Posterior vena cava (tissue), 2 donors: Measurements from ENCODE around the gene IGSF9B. TPM values are rescaled to one million over a fixed set of nuclear protein-coding genes. Genes with fewer than 3 reads are reported as not detected.

Experiments used
- DNase-seq: peaks from one replicate; pipeline ENCODE4 v3.0.0-alpha.2; 2020; ENCODE audit warnings: low spot score
- intact Hi-C, 2 donors: fragments of 100-400 bp; cut with DNase I; formaldehyde crosslinking; loops; one replicate each; pipeline versions ENCODE4 v1.14.1 to v1.14.2; 2022 to 2023
- total RNA-seq, 2 donors: library from RNA; stranded (reverse); fragmentation: NEBNext Ultra II Directional; extraction: Animal tissue kit (Norgen Biotek cat#: 25700); gene quantifications; one replicate each; pipeline ENCODE4 v1.2.1, GENCODE V29; 2021
- donor health status: DM: yes; HTN: yes; CAD: no.
- donor health status: DM: yes; HTN: yes; CAD: no.

The IGSF9B gene
- total RNA-seq, 2 donors from 2014 or later = 45.0 to 57.8 TPM

DNA sequence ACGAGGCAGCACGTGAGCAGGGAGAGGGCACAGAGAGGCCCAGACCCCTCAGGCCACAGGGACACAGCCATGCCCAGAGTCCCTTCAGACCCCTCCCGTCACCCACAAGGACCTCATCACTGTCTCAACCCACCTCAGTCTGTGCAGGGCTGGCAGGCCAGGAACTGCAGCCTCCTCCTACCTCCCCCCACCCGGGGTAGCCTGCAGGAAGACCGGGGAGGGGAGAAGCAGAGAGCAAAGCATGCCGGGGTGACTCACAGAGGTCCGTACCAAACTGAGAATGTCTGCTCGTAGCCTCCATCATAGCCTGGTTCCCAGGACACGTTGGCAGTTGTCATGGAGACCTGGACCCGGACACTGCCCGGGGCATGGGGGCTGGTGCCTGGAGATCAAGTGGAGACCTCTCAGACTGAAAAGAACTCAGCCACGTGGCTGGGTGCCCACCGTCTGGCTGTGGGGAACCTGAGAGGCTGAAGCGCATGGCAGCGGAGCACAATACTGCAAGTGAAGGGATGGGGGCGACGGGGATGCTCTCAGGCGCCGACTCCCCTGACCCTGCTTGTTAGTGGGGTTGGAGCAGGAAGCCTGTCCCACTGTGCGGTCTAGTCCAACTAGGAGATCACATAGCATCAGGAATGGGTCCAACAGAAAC is 27.2 kb downstream of the IGSF9B start:
- no peak for DNase-seq
- intact Hi-C loops = loop anchor here in 1 of 2 donors (5.0 kb wide), 1 partner anchor 213 kb away; no protein-coding TSS in a partner anchor

DNA sequence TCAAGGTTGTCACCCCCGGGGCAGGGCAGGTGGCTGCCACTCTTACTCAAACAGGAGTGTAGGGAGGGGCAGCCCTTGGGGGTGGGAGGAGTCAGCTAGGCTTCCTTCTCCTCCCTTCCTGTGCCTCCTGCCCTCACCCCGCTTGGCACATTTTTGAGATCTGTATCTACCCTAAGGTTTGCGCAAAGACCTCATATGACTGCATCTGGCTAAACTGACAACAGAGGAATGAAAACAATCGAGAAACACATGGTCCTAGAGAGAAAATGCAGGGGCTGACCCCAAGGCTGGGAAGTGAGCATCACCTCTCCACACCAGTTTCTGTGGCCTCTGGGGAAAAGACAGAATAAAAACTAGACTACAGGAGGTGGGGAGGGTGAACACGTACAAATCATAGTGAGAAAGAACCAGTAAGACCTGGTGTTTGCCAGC is 28.1 kb downstream of the IGSF9B start:
- intact Hi-C loops = no loop called here
- DNase-seq = peak; percentile 79

DNA sequence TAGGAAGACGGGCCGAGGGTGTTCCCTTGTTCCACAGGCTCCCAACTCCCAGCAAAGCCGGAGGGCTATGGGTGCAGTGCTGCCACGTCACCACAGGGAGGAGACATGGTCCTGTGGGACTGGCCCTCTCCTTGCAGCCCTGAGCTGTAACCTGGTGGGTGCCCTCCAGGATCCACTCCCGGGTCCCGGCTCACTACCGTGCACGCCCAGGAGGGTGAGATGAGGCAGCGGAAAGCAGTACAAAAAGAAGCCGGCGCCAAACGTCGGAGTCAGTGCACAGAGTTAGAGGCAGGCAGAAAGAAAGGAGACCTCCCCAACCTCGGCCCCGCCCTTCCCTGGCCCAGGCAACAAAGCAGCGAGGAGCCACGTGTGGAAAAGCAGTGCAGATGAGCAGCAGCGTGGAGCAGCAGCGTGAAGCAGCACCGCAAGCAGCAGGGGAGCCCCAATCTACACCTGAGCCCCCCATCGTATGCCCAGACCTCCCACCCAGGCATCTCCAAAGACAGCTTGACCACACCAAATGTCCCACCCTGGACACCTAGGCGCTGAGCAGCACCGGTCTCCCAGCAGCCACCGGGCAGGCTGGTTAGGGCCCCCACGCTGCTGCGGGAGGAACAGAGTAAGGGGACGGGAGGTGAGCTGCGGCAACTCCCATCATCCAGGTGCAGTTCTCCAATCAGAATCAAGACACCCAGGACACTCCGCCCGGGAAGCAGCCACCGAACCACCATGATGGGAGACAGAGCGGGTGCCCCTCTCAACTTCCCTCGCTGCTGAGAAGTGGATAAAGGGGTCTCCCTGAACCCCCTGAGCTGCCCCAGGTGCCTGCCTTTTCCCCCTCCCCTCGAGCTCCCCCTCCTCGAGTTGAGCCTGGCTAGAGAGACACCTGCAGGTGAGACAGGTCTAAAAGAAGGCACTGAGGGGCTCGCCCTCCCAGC is 28.8 kb downstream of the IGSF9B start:
- peak; percentile 90 for DNase-seq
- intact Hi-C loops = loop anchor here in 1 of 2 donors (2.0 kb wide), 3 partner anchors 57 to 483 kb away; no protein-coding TSS in a partner anchor

DNA sequence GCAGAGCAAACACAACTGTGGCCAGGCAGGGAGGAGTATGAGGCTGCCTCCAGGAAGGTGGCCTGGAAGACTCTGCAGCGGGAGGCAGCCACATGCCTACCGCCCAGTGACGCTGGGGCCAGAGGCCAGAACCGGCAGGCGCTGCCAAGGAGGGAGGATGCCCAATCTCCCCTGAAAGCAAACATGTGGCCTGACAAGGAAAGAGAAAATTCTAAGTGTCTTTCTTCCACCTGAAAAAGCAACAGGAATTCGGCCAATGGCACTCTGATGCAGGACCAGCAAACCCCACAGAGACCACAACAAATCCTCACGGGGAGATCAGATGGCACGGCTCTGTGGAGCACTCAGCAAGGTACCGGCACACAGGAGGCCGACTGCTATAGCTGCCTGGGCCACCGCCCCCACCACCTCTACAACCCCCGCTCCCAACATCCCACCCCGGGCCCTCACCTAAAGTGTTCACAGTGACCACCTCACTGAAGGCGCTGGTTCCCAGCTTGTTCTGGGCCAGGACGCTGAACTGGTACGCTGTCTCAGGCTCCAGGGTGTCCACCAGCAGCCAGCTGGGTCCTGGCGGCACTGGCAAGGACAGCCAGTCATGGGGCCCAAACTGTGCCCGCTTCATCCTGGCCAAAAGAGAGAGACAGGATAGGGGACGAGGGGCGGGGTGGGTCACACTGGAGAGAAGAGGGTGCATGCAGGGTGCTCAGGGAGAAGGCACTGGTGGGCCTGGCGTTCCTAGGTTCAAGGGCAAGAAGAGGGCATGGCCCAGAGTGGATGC is 30.1 kb downstream of the IGSF9B start:
- DNase-seq = no peak
- intact Hi-C loops = loop anchor here in 1 of 2 donors (2.0 kb wide), 3 partner anchors 58 to 484 kb away; no protein-coding TSS in a partner anchor

DNA sequence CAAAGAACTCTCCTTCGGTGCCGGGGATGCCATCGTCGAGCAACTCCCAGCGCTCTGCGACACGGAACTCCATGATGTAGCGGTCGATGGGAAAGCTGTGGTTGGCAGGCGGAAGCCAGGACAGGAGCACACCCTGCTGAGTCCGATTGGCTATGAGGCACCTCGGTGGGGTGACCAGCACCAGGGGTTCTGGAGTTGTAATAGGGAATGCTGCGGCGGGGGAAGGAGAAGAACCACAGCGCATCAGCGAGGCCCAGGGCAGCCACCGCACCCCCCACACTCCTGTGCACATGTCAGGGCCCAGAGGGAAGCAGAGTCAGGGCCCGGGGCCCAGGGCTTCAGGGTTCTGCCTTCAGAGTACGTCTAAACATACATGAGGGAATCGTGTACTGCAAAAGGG is 31.0 kb downstream of the IGSF9B start:
- no peak for DNase-seq
- intact Hi-C loops = loop anchor here in 1 of 2 donors (2.0 kb wide), 3 partner anchors 59 to 485 kb away; no protein-coding TSS in a partner anchor

DNA sequence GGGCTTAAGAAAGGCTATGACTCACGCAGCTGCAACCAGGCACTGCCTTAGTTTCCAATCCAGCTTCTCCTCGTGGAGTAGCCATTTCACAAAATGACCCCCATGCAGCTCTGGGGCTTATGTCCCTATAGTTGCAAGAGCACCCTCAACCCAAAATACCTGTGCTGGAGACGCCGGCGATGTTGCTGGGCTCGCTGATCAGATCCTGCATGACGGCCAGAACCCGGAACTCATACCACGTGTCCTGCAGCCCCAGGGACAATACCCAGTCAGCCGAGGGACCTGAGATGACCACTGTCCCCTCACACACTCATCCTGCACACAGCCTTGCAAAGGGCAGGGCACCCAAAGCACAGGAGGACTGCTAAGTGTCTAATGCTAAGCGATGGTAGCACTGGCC is 32.1 kb downstream of the IGSF9B start:
- no peak for DNase-seq
- intact Hi-C loops = no loop called here

DNA sequence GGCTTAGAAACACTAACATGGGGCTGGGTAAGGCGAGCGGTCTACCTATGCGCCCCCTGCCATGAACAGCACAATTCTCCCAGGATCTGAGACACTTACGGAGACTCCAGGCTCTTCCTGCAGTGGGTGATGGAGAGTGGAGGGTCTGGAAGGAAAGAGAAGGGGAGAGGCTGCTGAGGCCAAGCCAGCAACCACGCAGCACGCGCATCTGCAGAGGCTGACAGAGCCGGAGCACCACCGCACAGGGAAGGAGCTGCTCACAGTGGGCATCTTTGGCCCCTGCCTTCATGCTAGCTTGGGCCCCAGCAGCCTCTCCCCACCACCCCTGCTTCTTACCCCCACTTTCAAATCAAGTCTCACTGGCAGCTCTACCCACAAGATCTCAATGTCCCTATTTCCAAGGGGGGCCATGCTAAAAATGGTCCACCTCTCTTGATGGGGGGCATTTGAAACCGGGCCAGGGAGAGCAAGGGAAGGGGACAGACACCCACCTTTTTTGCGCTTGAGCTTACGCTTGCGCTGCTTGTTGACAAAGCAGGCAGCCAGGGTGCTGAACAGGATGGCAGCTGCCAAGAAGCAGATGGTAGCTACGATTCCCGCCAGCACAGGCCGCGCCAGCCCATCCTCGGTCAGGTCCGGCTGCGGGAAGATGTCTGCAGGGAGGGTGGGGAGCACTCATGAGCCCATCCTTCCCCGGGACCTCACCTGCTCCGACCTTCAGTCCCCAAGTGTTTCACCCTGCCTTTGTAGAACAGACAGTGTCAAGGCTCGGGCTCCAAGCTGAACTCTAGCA is 34.5 kb downstream of the IGSF9B start:
- intact Hi-C loops = no loop called here
- DNase-seq = no peak

DNA sequence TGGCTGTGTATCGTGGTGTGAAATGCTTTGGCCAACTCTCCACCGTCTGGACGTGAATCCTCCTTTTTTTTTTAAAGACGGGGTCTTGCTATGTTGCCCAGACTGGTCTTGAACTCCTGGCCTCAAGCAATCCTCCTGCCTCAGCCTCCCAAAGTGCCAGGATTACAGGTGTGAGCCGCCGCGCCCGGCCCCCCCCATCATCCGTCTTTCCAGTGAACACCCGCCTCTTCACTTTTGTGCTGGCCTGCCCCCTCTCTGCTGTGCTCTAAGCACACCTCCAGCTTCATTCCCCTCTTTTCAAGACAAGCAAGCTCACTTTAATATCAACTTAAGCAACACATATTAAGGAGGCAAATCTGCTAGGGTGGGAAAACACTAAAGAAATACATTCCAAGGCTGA is 35.3 kb downstream of the IGSF9B start:
- no peak for DNase-seq
- intact Hi-C loops = no loop called here

DNA sequence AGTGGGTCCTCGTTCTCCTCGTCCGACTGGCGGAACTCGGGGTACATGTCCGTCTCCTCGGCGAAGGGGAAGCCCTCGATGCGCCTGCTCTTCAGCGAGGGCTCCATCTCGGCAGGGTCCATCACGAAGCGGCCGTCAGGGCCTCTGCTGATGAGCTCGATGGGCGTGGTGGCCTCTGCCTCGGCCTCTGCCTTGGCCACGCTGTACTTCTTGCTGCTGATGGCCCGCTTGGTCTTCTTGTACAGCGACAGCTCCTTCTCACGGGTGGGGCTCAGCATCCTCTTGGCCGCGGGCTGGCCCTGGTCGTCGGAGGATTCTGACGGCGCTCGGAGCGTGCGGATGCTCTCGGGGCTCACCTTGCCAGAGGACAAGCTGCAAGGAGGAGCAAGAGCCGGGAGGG is 35.7 kb downstream of the IGSF9B start:
- intact Hi-C loops = no loop called here
- no peak for DNase-seq

DNA sequence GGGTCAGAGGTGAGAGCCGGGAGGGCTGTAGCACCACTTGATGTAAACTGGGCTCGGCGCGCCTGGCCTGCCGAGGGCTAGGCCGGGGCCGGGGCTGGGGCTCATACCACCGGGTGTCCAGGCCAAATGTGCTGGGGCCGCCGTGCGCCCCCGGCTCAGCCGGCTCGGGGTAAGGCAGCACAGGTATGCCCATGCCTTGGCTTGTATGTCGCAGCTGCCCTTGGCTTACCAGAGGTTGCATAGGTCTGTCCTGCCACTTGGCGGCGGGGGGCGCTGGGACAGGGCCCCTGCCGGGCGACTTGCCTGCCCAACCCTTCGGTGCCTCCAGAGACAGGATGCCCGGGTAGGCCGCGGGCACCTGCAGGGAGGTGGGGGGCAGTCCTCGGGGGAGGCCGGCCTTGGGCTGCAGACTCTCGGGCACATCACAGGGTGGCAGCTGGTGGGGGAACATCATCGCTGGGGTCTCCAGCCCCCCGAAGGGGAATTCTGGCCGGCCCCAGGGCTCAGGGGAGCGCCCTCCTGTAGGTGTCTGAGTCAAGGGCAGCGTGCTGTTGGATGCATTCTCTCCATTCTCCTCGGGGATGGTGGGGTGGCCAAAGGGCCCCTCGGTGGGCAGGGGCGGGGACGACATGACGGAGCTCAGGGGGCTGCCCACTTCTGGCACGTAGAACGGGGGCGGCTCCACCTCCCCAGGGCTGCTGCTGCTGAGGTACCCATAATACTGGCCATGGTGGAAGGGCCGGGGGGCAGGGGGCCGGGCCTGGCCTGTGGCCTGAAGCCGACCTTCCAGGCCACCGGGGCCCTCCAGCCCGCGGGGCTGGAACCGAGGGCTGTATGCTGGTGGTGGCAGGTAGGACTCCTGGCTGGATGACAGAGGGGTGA is 36.4 kb downstream of the IGSF9B start:
- no peak for DNase-seq
- intact Hi-C loops = no loop called here

DNA sequence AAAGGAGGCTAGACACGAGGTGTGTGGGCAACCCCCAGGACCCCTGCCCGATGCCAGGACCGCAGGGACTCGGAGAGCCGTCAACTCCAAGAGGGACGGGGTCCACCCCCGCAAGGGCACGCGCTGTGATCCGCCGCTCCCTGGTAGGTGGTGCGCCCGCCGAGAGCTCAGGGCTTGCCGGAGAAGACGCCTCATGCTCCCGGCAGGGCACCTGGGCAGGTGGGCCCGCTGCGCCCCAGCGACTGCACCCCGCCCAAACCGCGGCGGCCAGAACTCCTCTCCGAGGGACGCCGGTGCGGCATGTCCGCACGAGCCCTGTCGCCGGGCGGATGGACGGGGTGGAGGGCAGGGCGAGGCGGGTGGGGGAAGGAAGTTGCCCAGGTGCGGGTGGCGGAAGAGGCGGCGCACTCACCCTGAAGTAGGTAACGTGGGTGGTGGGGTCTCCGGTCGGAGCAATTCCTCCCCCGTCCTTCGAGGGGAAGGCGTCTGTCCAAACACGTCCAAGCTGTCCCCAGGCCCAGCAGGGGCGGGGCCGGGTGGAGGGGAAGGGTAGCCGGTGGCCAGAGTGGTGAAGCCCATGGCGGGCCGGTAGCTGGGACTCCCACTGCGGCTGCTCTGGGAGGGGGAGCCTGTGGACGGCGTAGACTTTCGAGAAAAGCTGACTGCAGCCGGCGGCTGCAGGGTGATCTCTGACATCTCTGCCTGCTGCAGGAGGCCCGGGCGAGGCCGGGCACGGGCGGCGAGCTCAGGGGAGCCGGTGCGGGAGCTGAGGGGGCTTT is 37.2 kb downstream of the IGSF9B start:
- intact Hi-C loops = no loop called here
- no peak for DNase-seq

DNA sequence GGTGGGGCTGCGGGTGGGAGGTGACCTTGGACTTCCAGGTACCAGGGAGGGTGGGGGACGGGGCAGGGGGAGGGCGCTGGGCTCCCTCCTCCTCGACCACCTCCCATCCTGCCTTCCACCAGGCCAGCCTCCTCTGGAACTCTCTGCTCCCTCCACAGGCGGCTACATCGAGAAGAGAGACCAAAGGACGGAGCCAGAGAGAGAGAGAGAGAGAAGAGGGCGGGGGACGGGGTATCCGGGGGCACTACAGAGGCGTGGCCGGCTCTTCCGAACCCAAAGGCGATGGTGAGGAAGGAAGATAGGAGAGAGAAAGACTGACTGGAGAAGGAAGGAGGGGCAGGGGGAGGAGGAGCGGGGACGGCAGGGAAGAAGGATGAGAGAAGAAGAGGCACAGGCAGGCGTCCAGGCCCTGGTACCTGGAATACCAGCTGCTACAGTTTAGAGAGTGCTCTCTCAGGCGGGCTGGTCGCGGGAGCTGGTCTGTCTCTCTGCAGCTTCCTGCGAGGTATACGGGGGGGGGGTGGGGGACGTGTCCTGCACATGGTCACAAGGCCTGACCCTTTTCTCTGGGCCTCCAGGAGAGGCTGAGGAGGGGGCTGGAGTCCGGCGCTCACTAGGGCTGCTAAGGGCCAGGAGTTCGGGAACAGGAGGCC is 38.0 kb downstream of the IGSF9B start:
- intact Hi-C loops = no loop called here

DNA sequence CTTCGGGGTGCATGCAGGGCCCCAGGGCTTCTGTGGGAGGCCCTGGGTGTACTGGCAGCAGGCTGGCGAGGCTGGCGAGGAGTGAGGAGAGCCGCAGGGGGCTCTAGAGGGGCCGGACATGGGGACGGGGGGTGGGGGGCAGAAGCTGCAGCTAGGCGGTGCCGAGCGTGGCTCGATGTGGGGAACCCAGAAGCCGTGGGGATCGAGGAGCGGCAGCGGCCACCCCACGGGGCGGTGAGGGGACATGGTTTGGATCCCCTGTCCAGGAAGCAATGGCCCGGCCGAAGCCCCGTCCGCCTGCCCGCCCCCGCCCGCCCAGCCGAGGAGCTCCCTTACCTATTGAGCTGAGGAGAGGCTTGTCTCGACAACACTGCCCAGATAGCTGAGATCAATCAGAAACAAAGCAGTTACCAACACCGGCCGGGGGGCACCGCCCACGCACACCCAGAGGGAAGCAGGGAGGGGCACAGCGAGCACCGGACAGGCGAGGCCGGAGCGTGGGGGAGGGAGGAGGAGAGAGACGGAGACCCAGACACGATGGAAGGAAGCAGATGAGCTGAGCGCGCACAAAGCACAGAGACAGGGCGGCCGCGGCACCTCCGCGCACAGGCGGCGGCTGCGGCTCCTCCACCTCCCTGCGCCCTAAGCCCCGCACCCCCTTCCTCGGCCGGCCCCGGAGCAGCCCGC is 38.7 kb downstream of the IGSF9B start:
- DNase-seq = no peak
- intact Hi-C loops = no loop called here

More for the DNA sequence above, 38.0 kb downstream of the IGSF9B start:
- DNase-seq = no peak

DNA sequence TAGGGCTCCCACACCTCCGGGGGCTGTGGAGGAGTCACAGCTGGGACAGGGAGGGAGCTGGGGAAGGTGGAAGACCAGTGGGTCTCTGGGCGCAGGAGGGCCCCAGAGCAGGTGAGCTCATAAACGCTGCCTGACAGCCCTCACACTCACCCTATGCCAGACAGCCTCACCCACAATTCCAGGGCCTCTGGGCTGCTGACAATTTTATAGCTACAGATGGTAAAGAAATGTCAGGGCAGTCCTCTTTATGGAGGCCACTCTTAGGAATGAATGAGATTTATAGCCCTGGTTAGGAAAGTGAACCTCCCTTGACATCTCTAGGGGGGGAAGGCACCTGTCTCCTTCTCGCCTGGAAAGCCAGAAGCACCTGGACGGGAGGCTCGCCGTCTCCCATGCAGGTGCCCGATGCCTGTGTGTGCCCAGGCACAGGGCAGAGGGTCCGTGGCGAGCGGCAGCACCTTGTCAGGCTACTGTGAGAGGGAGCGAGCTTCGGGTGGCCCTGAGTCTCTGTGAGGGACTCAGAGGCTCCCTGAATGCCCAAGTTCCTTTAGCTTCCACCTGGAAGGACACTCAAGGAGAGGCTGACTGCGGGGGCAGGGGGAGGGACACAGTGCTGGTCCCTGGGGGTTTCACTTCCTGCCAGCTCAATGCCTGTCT is 39.9 kb downstream of the IGSF9B start:
- DNase-seq = no peak
- intact Hi-C loops = no loop called here

DNA sequence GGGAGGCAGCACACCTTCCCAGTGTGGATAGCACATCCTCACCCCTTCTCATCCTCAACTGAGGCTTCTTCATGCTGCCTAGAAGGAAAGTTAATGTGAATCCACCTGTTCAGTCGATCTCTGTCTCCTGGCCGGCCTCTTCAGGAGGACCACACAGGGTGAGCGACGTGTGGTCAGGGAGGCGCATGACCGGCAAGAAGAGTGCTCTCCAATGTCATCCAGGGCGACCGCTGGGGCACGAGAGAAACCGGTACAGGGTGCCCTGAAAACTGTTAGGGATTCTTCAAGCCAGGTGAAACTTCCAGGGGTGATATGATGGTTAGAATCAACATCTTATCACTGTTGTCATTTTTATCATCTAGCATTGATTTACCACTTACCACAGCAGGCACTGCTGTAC is 43.0 kb downstream of the IGSF9B start:
- intact Hi-C loops = no loop called here
- peak; percentile 34 for DNase-seq

DNA sequence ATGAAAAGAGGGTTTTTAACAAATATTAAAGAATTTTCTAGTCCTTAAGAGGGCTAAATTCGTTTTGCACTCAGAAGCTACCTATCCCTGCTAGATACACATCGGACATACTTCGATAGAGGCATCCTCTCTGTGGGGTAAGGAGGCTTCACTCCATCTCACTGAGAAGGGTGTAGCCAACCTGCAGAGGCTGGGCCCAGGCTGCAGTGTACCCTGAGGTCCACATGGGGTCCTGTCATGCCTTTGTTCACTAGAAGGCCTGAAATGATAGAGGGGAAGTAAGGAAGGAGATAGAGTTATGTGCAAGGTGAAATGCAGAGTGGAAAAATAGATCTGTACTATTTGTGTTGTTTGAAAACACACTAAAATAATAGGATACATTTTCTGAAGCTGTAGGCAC is 45.6 kb downstream of the IGSF9B start:
- intact Hi-C loops = no loop called here

More for the DNA sequence above, 45.6 kb downstream of the IGSF9B start:
- DNase-seq = no peak
